ENCODE measurements around the gene HOXB6.

HOXB6 gene

DNA sequence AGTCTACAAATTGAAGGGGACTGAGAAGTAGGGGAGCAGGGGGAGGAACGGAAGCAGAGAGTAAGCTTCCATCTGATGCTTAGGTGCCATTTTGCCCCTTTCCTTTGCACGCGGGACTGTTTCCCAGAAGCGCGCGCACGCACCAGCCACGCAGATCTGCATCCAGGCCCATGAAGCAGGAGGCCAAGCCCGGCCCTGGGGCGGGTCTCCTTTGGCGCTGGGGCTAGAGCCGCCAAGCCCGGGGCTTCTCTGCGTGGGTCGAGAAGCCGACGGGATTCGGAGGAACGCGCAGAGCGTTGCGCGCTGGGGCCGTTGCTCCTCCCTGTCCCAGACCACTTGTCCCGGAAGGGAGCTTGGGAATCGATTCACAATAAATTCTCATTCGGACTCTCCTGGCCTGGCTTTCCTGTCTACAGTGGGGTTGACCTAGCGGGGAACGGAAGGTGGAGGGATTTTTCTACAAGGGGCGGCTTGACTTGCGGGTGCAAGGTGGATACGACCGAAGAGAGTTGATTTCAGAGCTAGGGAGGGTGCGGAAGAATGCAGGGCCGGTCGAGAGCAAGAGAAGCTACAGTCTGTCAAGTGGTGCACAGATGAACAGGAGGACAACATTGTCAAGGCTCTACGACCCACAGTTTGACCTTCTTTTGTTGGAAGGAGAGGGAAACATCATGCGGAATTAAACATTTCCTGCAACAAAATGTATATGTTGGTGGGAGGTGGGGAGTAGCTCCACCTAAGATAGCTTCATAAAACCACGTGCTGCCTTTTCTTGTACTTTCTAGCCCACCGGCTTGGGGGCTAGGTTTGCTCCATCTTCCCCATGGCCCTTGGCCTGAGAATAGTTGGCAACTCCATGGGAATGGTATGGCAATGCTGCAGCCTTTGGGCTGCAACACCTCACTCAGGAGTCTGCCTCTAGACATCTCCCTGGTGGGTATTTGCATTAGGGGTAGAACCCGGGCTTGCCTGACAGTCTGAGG is 16.9 kb upstream of the HOXB6 start:
- no peak for DNase-seq (ENCODE audit: low read depth, low spot score)

DNA sequence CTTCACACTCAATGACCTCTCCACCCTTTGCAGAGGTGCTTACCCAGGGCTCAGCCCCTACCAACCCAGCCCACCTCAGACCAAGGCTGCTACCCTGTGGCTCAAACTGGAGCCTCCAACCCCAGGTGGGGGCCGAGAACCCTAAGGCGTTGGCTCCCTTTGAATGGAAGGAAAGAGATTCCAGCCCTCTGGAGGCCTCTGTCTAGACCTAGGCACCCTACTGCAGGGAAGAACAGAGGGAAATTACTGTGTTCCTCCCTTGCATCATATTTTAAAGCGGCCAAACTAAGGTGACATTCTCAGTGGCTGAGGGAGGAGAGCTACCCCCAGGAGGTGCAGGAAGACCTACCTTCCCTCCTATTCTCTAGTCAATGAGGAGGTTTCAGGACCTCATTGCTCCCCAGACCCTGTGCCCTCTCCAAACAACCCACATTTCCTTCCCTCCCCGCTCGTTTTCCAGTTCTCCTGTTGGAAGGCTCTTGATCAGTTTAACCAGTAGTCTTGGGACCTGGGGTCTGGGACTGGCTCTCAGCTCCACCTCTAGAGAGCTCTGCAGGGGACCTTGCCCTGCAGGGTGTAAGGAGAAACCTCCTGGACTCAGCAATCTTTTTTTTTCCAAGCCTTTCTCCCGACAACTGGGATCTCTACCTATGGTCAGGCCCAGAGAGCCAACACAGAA is 15.8 kb upstream of the HOXB6 start:
- DNase-seq (ENCODE audit: low read depth, low spot score), result no peak

GRCh38 chr17:48619826-48620449 is 15.2 kb upstream of the HOXB6 start:
- no peak for DNase-seq (ENCODE audit: low read depth, low spot score)

DNA sequence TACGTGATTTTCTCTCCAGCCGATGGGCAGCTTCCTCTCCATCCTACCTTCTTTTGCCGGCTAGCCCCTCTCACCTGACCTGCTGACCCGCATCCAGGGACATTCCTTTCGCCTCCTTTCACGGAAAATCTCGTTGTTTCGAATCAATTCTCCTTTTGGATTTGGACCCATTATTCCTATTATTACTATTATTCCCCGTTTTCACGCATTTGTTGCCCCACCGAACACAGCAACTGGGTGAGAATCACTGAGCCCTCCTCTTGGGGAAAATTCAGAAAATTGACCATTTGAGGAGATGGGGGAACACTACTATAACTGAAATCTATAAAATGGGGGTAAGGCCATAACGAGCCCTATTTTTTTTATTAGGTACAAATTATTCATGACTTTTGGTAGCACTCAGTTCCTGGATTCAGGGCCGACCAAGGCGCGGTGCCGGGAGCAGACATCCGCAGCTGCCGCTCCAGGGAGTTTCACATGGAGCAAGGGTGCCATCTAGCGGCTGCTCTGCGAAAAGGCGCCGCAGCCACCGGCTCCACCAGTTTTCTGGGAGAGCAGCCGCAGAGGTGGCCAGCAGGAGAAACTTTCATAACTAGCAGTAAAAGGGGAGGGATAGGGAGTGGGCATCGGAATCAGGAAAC is 13.6 kb upstream of the HOXB6 start:
- no peak for DNase-seq (ENCODE audit: low read depth, low spot score)

GRCh38 chr17:48617471-48618255 is 12.9 kb upstream of the HOXB6 start:
- no peak for DNase-seq (ENCODE audit: low read depth, low spot score)

DNA sequence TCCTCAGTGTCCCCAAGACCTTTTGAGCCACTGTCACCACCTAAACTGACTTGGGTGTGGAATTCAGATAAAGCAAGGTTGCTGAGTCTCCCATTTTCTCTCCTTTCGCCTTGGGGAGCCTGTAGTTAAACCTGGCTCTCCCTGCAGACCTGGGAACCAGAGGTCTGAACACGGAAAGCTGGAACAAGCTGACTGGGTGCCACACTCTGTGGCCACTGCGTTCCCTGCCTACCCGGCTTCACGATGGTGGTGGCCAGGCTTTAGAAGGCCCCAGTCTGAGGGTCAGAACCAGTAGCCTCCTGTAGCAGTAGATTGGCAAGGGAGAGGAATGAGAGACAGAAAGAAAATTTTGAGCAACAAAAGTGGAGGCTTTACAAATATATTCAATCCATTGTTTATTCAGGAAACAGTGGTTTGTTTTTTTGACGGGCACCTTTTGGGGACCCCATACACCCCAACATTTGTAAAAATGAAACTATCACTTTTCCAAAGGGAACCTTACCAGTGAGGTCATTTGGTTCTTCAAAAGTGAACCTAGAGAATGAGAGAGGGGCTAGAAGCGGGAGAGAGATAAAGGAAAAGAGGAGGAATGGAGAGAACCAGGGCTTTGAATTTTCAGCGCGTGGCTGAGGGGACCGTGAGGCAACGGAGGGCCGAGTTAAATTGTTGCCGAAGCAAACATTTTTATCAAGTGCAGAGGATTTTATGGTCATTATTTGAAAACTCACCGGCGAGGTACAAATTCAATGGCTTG is 12.1 kb upstream of the HOXB6 start:
- no peak for DNase-seq (ENCODE audit: low read depth, low spot score)

DNA sequence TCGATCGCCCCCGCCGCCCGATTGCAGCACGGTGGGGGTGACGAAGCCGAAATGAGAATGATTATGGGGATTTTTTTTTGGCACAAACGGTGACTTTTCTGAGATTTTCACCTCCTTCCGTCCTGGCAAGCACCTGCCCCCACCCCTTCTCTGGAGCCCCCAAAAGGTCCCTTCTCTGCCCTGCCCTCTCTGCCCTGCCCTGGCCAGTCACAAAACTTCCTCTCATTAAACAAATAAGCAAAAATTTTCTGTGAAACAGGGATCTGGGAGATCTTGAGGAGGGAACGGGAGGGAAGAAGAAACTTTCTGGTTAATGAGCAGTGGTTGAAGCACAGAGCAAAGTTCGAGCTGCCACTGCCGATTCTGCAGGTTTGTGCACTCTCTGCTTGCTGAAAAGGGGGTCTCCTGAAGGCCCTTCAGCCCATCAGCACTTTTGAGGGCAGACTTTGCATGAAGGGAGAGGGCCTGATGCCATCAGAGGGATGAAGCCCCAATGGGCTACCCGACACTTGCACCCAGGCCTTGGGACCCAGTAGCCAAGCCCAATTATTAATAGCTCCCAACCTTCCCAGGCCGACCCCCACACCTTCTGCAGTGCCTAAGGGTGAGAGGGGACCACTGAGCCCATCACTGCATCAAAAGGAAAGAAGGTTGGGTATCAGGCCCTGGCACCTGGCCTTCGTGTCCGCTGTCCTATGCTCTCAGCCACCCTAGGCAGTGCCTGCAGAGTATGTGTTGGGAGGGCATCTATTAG is 11.4 kb upstream of the HOXB6 start:
- no peak for DNase-seq (ENCODE audit: low read depth, low spot score)

DNA sequence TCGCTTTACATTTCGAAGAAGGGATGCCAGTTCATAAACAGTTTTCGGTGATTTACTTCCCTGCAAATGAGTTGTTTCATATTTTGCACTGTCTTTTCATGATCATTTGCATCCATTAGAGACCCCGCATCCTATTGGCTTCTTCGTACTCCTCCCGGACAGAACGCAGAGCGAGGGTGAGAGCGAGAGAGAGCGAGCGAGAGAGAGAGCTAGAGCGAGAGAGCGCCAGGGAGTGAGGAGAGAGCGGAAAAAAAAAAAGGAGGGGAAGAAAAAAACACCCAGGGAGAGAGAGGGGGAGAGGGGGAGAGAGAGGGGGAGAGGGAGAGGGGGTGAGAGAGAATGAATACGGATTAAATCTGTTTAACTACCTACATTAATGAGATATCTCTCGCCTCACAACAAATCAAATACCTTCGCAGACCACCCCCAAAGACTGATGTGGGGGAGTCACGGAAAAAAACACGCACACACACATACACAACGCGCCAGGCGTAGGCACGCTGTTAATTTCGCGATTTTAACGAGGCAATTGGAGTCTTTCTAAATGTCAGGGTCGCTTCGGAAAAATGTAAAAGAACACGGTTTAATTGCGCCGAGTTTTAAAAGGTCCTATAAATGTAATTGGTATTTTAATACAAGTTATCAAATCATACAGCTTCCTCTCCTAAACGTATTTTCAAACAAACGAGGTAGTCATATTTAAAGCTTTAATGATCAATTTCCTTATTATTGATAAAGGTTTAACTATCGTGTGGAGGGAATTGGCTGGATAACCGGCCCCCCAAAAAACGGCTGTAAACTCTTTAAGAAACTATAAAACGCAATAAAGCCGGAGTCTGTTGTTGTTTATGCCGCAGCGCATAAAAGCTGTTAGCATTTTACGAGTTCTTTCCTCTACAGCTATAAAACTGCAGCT is 10.5 kb upstream of the HOXB6 start, which contains the start of gene HOXB8:
HOXB8 (minus strand) TSS at position 246 of the 916 bp plus-strand sequence. CDS start 588 bp downstream, outside the sequence.
- no peak for DNase-seq (ENCODE audit: low read depth, low spot score)

DNA sequence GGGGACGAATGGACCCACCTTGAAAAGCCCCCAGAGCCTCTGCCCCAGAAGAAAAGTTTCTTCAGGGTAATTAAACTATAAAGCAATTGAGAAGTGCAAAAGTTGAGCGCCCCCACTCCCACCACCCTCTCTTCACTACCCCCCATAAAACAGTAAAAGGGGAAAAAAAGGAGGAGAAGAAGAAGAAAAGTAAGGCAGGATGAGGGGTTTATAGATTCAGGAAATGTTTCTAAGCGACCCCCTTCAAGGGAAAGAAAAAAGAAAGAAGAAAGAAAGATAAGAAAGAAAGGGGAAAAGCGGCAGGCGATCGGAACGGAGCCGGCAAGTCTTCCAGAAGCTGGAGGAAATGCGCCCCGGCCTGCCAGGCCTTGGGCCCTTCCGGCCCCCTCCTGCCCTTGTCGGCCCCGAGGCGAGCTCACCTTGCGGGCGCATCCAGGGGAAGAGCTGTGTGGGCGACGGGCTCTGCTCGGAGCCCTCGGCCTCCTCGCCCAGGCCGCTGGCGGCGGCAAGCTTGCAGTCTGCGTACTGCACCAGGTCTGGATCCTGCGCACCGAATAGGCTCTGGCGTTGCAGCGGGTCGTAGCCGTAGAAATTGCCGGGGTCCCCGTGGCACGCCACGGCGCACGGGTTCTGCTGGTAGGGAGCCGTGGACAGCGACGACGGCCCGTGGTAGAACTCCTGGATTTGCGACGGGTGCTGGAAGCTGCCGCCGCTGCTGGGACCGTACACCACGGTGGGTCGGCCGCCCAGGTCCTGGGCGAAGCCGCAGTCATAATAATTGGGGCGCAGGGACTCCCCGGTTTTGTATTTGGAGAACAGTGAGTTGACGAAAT is 9.3 kb upstream of the HOXB6 start:
- DNase-seq (ENCODE audit: low read depth, low spot score), result no peak

DNA sequence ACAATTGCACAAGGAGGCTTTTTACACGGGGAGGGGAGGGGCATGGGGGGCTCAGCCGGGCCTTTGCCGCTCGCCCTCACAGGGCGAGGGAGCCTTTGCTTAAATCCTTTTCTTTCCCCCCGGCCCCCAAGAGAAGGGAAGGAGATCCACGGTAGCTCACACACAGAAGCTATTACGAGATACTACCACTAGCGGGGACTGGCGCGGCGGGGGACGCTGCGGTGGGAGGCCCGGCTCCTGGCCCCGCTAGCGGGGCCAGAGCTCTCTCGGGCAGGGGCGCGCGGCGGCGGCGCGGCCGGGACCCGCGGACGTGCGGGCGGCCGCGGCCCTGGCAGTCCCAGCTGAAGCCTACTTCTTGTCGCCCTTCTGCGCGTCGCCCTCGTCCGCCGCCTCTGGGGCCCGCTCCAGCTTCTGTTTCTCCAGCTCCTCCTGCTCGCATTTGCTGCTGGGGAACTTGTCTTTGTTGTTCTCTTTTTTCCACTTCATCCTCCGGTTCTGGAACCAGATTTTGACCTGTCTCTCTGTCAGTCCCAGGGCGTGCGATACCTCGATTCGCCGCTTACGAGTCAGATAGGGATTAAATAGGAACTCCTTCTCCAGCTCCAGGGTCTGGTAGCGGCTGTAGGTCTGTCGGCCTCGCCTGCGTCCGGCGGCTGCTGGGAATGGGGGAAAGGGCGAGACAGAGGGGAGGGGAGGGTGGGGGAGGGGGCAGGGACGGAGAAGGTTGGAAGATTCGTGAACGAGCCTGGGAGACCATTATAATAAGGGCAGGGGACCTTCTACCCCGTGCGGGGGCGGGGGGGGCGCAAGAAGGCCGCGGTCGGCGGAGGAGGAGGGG is 8.3 kb upstream of the HOXB6 start:
- no peak for DNase-seq (ENCODE audit: low read depth, low spot score)

DNA sequence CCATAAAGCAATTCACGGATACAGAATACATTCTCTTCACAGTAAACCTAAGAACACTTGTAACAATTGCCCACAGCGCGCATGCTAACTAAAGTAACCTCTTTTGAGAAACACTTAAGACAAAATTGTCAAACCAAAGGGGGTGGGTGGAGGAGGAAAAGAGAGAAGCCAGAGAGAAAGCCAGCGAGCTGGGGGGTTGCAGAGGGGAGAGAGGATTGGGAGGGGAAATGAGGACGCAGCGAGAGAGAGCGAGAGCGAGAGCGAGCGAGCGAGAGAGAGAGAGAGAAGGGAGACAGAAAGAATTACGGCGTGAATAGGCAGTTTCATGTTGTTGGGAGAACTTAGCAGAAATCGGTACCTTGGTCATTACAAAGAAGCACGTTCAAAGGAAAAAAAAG is 7.7 kb upstream of the HOXB6 start:
- no peak for DNase-seq (ENCODE audit: low read depth, low spot score)

GRCh38 chr17:48611681-48612455 is 7.1 kb upstream of the HOXB6 start:
- DNase-seq (ENCODE audit: low read depth, low spot score), result no peak

GRCh38 chr17:48611213-48611612 is 6.4 kb upstream of the HOXB6 start:
- DNase-seq (ENCODE audit: low read depth, low spot score), result no peak

DNA sequence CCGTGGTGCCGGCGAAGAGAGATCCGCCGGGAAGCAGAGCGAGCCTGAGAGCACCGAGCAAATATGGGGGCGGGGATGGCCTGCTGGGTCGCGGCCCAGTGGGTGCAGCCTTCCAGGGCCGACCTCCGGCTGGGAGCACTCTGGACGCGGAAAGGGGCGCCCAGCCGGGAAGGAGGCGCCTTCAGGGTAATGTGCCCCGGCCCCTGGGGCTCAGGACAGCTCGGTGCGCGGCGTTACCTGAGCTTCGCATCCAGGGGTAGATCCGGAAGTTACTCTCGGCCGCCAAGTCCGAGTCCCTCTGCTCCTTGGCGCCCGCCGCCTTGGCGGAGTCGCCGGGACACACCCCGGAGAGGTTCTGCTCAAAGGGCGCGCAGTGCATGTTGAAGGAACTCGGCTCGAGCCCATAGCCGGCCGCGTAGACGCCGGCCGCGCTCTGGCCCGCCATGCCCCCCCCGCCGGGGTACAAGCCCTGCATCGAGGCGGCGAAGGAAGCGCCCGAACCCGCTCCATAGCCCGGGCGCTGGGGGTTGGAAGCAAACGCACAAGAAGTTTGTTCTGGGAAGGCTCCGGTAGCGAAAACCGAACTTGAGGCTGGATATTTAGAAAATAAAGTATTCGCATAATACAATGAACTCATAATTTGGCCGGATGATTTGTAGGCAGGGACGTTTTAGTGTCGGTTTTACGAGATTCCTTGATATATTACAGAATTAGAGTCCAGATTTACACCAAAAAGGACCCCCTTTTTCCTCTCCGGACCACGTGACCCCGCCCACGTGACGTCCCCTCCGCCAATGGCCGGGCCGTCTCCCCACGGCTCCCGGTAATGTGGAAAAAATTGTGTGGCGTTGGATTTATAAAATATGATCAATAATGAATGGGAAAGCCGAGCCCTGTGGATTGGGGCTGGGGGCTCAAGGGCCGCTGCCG is 5.8 kb upstream of the HOXB6 start, which contains the start of gene HOXB7:
HOXB7 (minus strand) TSS at position 736 of the 930 bp plus-strand sequence; CDS start at position 637, 99 bp downstream.
- DNase-seq (ENCODE audit: low read depth, low spot score), result no peak
